ENCODE data around the gene FAM25A. TPM values are rescaled to one million over a fixed set of nuclear protein-coding genes. Genes with fewer than 3 reads are reported as not detected.

FAM25A gene
- total RNA-seq, 1 experiment from 2014 or later: 11.4 TPM

GRCh38 chr10:87066178-87066577 is 46.1 kb downstream of the FAM25A start:
- ChIA-PET POLR2A (ENCODE audit: unreplicated experiment) (no interaction called here), CTCF (no interaction called here)
- H3K4me3 ChIP-seq: no peak overlapping the region
- no peaks in the 10 kb centered on the region for H3K27me3 ChIP-seq (ENCODE audit: insufficient read depth, low read depth)
- TF ChIP-seq EZH2 (IDR thresholded peaks at IDR 0.05; ENCODE audit: low read depth) (no peak), CTCF (conservative IDR thresholded peaks at IDR 0.05) (no peak)
- no peaks in the 10 kb centered on the region for H3K9me3 ChIP-seq (ENCODE audit: insufficient read depth, low read depth)
- peaks cover 11% of the 10 kb centered on the region; the same call in 1 of the 2 replicates for H3K36me3 ChIP-seq (ENCODE audit: low read depth)
- no peaks in the 10 kb centered on the region for H3K79me2 ChIP-seq (ENCODE audit: low read depth)
- H3F3A ChIP-seq (ENCODE audit: insufficient read depth, low read depth): no peaks in the 10 kb centered on the region
- H3K27ac ChIP-seq: no peak overlapping the region
- H4K20me1 ChIP-seq (ENCODE audit: insufficient read depth): no peaks in the 10 kb centered on the region
- no TSS peak for BruUV-seq (replicated peaks)
- H2AFZ ChIP-seq: no peak overlapping the region
- H3K9me2 ChIP-seq (ENCODE audit: insufficient read depth): no peaks in the 10 kb centered on the region
- intact Hi-C loops (cut with micrococcal nuclease; ENCODE audit: unreplicated experiment): no loop called here
- H3K4me2 ChIP-seq: no peak overlapping the region
- no peak for DNase-seq
- no peaks in the 10 kb centered on the region for H3K4me1 ChIP-seq (replicated peaks; ENCODE audit: insufficient read depth)

GRCh38 chr10:87066865-87067264 is 46.8 kb downstream of the FAM25A start:
- no peak overlapping the region for H2AFZ ChIP-seq
- H3K36me3 ChIP-seq (ENCODE audit: low read depth): peaks cover 11% of the 10 kb centered on the region; the same call in 1 of the 2 replicates
- no peak for DNase-seq
- no peak overlapping the region for H3K4me2 ChIP-seq
- no peaks in the 10 kb centered on the region for H3K9me3 ChIP-seq (ENCODE audit: insufficient read depth, low read depth)
- no peaks in the 10 kb centered on the region for H3F3A ChIP-seq (ENCODE audit: insufficient read depth, low read depth)
- H3K27ac ChIP-seq: no peak overlapping the region
- H3K79me2 ChIP-seq (ENCODE audit: low read depth): no peaks in the 10 kb centered on the region
- no peaks in the 10 kb centered on the region for H3K9me2 ChIP-seq (ENCODE audit: insufficient read depth)
- H3K27me3 ChIP-seq (ENCODE audit: insufficient read depth, low read depth): no peaks in the 10 kb centered on the region
- H3K4me1 ChIP-seq (replicated peaks; ENCODE audit: insufficient read depth): no peaks in the 10 kb centered on the region
- no peak overlapping the region for H3K4me3 ChIP-seq
- BruUV-seq (replicated peaks): no TSS peak
- H4K20me1 ChIP-seq (ENCODE audit: insufficient read depth): no peaks in the 10 kb centered on the region
- intact Hi-C loops (cut with micrococcal nuclease; ENCODE audit: unreplicated experiment): no loop called here
- POLR2A ChIA-PET (ENCODE audit: unreplicated experiment): no interaction called here
- no peak for TF ChIP-seq CTCF (conservative IDR thresholded peaks at IDR 0.05)
- TF ChIP-seq EZH2 (IDR thresholded peaks at IDR 0.05; ENCODE audit: low read depth): no peak
- CTCF ChIA-PET: no interaction called here

GRCh38 chr10:87068281-87068680 is 48.2 kb downstream of the FAM25A start:
- intact Hi-C loops (cut with micrococcal nuclease; ENCODE audit: unreplicated experiment): no loop called here
- DNase-seq: no peak
- H4K20me1 ChIP-seq (ENCODE audit: insufficient read depth): no peaks in the 10 kb centered on the region
- no peak overlapping the region for H3K4me2 ChIP-seq
- no peak overlapping the region for H3K4me3 ChIP-seq
- 0 out of 2 replicates have a peak, but pooled peaks cover 6% of the 10 kb centered on the region for H3K36me3 ChIP-seq (ENCODE audit: low read depth)
- H3K9me3 ChIP-seq (ENCODE audit: insufficient read depth, low read depth): no peaks in the 10 kb centered on the region
- ChIA-PET POLR2A (ENCODE audit: unreplicated experiment) (no interaction called here), CTCF (no interaction called here)
- no peak overlapping the region for H2AFZ ChIP-seq
- TF ChIP-seq EZH2 (IDR thresholded peaks at IDR 0.05; ENCODE audit: low read depth) (no peak), CTCF (conservative IDR thresholded peaks at IDR 0.05) (no peak)
- no peaks in the 10 kb centered on the region for H3K27me3 ChIP-seq (ENCODE audit: insufficient read depth, low read depth)
- no peaks in the 10 kb centered on the region for H3F3A ChIP-seq (ENCODE audit: insufficient read depth, low read depth)
- BruUV-seq (replicated peaks): no TSS peak
- no peaks in the 10 kb centered on the region for H3K79me2 ChIP-seq (ENCODE audit: low read depth)
- H3K27ac ChIP-seq: no peak overlapping the region
- H3K4me1 ChIP-seq (replicated peaks; ENCODE audit: insufficient read depth): no peaks in the 10 kb centered on the region
- H3K9me2 ChIP-seq (ENCODE audit: insufficient read depth): no peaks in the 10 kb centered on the region
